ENCODE measurements around the gene DNAJC11. TPM values are rescaled to one million over a fixed set of nuclear protein-coding genes. Genes with fewer than 3 reads are reported as not detected.
A peak's percentile ranks its signal among the peaks of the same experiment; 100 is the strongest.

DNAJC11 gene
- total RNA-seq, 1 experiment from 2014 or later: 57.3 TPM

- Mint-ChIP-seq H3K27ac (ENCODE audit: unreplicated experiment) (no peak overlapping the region), H3K9me3 (ENCODE audit: low read depth, unreplicated experiment) (no peaks in the 10 kb centered on the region), H3K4me3 (ENCODE audit: low read depth, unreplicated experiment) (peak overlapping the region; percentile 77), H3K4me1 (ENCODE audit: low read depth, unreplicated experiment) (no peaks in the 10 kb centered on the region), H3K27me3 (ENCODE audit: unreplicated experiment) (no peaks in the 10 kb centered on the region), H3K36me3 (ENCODE audit: insufficient read depth, unreplicated experiment) (peaks cover 44% of the 10 kb centered on the region)
- BruUV-seq (replicated peaks): no TSS peak
- intact Hi-C loops (cut with micrococcal nuclease; ENCODE audit: unreplicated experiment): no loop called here
- CTCF ChIA-PET: no interaction called here
- no peak for DNase-seq
- TF ChIP-seq CTCF (IDR thresholded peaks at IDR 0.05; ENCODE audit: unreplicated experiment): no peak
Observed at GRCh38 chr1:6627841-6628545, 73.6 kb downstream of the DNAJC11 start.

DNA sequence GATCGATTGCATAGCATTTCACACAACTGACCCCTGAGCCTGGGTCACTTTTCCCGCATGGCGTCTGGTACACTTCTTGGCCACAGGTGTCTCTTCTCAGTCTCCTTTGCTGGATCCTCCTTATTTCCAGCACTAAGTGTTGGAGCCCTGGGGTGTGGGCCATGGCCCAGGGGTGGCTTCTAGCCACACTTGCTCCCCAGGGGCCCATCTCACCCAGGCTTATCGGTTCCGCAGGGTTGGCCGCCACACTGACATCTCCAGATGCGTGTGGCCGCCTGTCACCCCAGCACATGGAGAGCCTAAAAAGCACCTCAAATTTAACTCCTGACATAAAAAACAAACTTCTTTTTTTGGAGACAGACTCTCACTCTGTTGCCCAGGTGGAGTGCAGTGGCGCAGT, 74.6 kb downstream of the DNAJC11 start:
- no peak for DNase-seq
- no peak for TF ChIP-seq CTCF (IDR thresholded peaks at IDR 0.05; ENCODE audit: unreplicated experiment)
- H3K4me1 Mint-ChIP-seq (ENCODE audit: low read depth, unreplicated experiment): no peaks in the 10 kb centered on the region
- no peak overlapping the region for H3K27ac Mint-ChIP-seq (ENCODE audit: unreplicated experiment)
- intact Hi-C loops (cut with micrococcal nuclease; ENCODE audit: unreplicated experiment): no loop called here
- no peaks in the 10 kb centered on the region for H3K9me3 Mint-ChIP-seq (ENCODE audit: low read depth, unreplicated experiment)
- BruUV-seq (replicated peaks): no TSS peak
- CTCF ChIA-PET: no interaction called here
- H3K36me3 Mint-ChIP-seq (ENCODE audit: insufficient read depth, unreplicated experiment): peaks cover 37% of the 10 kb centered on the region
- peak overlapping the region; percentile 77 for H3K4me3 Mint-ChIP-seq (ENCODE audit: low read depth, unreplicated experiment)
- no peaks in the 10 kb centered on the region for H3K27me3 Mint-ChIP-seq (ENCODE audit: unreplicated experiment)

DNA sequence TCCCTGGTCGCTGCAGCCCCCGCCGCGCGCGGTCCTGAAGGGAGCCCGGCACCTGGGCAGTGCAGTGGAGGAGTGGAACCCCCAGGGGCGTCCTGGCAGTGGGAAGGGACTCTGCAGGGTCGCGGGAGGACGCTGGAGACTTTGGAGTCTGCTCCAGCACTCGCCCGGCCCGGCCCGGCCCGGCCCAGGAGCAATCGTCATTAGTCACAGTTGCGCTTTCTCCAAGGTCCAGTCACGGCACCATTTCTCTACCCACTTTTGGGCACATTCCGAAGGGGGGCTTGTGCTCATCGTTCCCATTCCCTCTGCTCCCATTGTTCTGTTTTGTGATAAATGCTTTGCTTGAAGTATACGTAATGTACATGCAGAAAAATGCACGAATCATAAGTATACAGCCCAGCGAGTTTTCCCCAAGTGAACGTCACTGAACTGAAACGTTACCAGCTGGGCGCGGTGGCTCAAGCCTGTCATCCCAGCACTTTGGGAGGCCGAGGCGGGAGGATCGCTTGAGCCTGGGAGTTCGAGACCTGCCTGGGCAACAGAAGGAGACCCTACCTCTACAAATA, 75.9 kb downstream of the DNAJC11 start:
- Mint-ChIP-seq H3K4me3 (ENCODE audit: low read depth, unreplicated experiment) (peak overlapping the region; percentile 77), H3K9me3 (ENCODE audit: low read depth, unreplicated experiment) (no peaks in the 10 kb centered on the region), H3K27me3 (ENCODE audit: unreplicated experiment) (no peaks in the 10 kb centered on the region), H3K27ac (ENCODE audit: unreplicated experiment) (peak overlapping the region; percentile 63), H3K36me3 (ENCODE audit: insufficient read depth, unreplicated experiment) (peaks cover 38% of the 10 kb centered on the region), H3K4me1 (ENCODE audit: low read depth, unreplicated experiment) (no peaks in the 10 kb centered on the region)
- BruUV-seq (replicated peaks): no TSS peak
- no peak for TF ChIP-seq CTCF (IDR thresholded peaks at IDR 0.05; ENCODE audit: unreplicated experiment)
- DNase-seq: no peak
- CTCF ChIA-PET: no interaction called here
- intact Hi-C loops (cut with micrococcal nuclease; ENCODE audit: unreplicated experiment): no loop called here

- Mint-ChIP-seq H3K27ac (ENCODE audit: unreplicated experiment) (peak within 1 kb of the TSS; percentile 63), H3K9me3 (ENCODE audit: low read depth, unreplicated experiment) (no peaks in the 10 kb centered on the region), H3K36me3 (ENCODE audit: insufficient read depth, unreplicated experiment) (peaks cover 42% of the 10 kb centered on the region), H3K27me3 (ENCODE audit: unreplicated experiment) (no peaks in the 10 kb centered on the region), H3K4me3 (ENCODE audit: low read depth, unreplicated experiment) (peak within 1 kb of the TSS; percentile 77), H3K4me1 (ENCODE audit: low read depth, unreplicated experiment) (no peaks in the 10 kb centered on the region)
- BruUV-seq (replicated peaks): no TSS peak
- intact Hi-C loops (cut with micrococcal nuclease; ENCODE audit: unreplicated experiment): no loop called here
- DNase-seq: peak; percentile 82
- CTCF ChIA-PET: no interaction called here
- no peak for TF ChIP-seq CTCF (IDR thresholded peaks at IDR 0.05; ENCODE audit: unreplicated experiment)
Observed at GRCh38 chr1:6624710-6625583, 76.7 kb downstream of the DNAJC11 start, which contains the start of gene THAP3. THAP3 (plus strand) TSS chr1:6624868; CDS start chr1:6625219, 351 bp downstream.

Data from Calu3 (cell line).